MG63 (cell line): Measurements from ENCODE around the gene MICALL2. TPM values are rescaled to one million over a fixed set of nuclear protein-coding genes. Genes with fewer than 3 reads are reported as not detected.
A peak's percentile ranks its signal among the peaks of the same experiment; 100 is the strongest.

Experiments
- DNase-seq: peaks from one replicate; pipeline ENCODE4 v3.0.0-alpha.2; 2020
- H3K27me3 ChIP-seq: fragments of 250-450 bp; sonication (Bioruptor Pico); 2 replicates; pipeline ENCODE4 v1.5.1; 2020; ENCODE audit warnings: mild to moderate bottlenecking, moderate library complexity
- H3K36me3 ChIP-seq: fragments of 250-450 bp; sonication (Bioruptor Pico); 2 replicates; pipeline ENCODE4 v1.5.1; 2020; ENCODE audit warnings: mild to moderate bottlenecking, moderate library complexity
- H3K4me3 ChIP-seq: fragments of 250-450 bp; sonication (Bioruptor Pico); 2 replicates; pipeline ENCODE4 v1.5.1; 2020; ENCODE audit warnings: mild to moderate bottlenecking, moderate library complexity
- H3K9me3 ChIP-seq: fragments of 250-450 bp; sonication (Bioruptor Pico); 2 replicates; pipeline ENCODE4 v1.5.1; 2020; ENCODE audit warnings: mild to moderate bottlenecking, moderate library complexity
- total RNA-seq: library from RNA; depleted of rRNA; stranded (reverse); fragments of >200 nt; shearing (Covaris generic); gene quantifications from 2 replicates; pipeline ENCODE4 v1.2.3, GENCODE V29; 2014; ENCODE audit warnings: low replicate concordance

The MICALL2 gene
- total RNA-seq, 1 experiment from 2014 or later = 13.5 TPM

GRCh38 chr7:1404460-1404809 is 54.8 kb downstream of the MICALL2 start:
- Histone ChIP-seq H3K27me3 (peaks cover 18% of the 10 kb centered on the region), H3K9me3 (peaks cover 8% of the 10 kb centered on the region), H3K36me3 (no peaks in the 10 kb centered on the region), H3K4me3 (no peak overlapping the region)
- DNase-seq = no peak

- peak; percentile 80 for DNase-seq
- Histone ChIP-seq H3K9me3 (peaks cover 8% of the 10 kb centered on the region), H3K4me3 (no peak overlapping the region), H3K36me3 (no peaks in the 10 kb centered on the region), H3K27me3 (peaks cover 20% of the 10 kb centered on the region)
Observed at GRCh38 chr7:1403638-1404459, 55.4 kb downstream of the MICALL2 start.

- DNase-seq = no peak
- Histone ChIP-seq H3K4me3 (no peak overlapping the region), H3K27me3 (peaks cover 20% of the 10 kb centered on the region), H3K36me3 (no peaks in the 10 kb centered on the region), H3K9me3 (peaks cover 8% of the 10 kb centered on the region)
Observed at GRCh38 chr7:1402791-1403637, 56.3 kb downstream of the MICALL2 start.

- H3K9me3 ChIP-seq = peaks cover 8% of the 10 kb centered on the region
- H3K27me3 ChIP-seq = peaks cover 20% of the 10 kb centered on the region
- H3K4me3 ChIP-seq = no peak overlapping the region
- no peak for DNase-seq
- H3K36me3 ChIP-seq = no peaks in the 10 kb centered on the region
Observed at GRCh38 chr7:1402110-1402790, 57.0 kb downstream of the MICALL2 start.

GRCh38 chr7:1401011-1401410 is 58.3 kb downstream of the MICALL2 start:
- Histone ChIP-seq H3K36me3 (no peaks in the 10 kb centered on the region), H3K9me3 (peaks cover 8% of the 10 kb centered on the region), H3K4me3 (no peak overlapping the region), H3K27me3 (peaks cover 20% of the 10 kb centered on the region)
- no peak for DNase-seq

- peaks cover 20% of the 10 kb centered on the region for H3K27me3 ChIP-seq
- H3K9me3 ChIP-seq = peaks cover 8% of the 10 kb centered on the region
- no peak for DNase-seq
- H3K36me3 ChIP-seq = no peaks in the 10 kb centered on the region
- H3K4me3 ChIP-seq = no peak overlapping the region
Observed at GRCh38 chr7:1400371-1400770, 58.9 kb downstream of the MICALL2 start.

DNA sequence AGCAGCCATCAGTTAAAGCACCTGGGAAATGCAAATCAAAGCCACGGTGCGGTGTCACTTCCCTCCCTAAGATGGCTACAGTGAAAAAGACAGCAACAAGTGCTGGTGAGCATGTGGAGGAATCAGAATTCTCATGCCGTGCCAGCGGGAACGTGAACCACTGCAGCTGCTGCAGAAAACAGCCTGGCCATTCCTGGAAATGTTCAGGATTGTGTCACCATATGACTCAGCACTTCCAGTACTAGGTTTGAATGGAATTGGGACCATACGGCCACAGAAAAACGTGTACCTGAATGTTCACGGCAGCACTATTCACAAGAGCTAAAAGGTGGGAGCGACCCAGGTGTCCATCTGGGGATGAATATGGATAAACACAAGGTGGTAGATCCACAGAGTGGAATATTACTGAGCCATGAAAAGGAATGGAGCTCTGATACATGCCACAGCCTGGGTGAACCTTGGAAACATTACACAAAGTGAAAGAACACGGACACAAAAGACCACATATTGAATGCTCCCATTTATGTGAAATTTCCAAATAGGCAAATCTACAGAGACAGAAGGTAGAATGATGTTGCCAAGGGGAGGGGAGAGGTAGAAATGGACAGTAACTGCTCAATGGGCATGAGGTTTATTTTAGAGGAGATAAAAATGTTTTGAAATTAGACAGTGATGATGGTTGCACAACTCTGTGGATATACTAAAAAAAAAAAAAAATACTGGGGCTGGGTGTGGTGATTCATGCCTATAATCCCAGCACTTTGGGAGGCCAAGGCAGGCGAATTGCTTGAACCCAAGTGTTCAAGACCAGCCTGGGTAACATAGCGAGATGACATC is 61.6 kb downstream of the MICALL2 start:
- peak; percentile 60 for DNase-seq
- H3K4me3 ChIP-seq = no peak overlapping the region
- no peaks in the 10 kb centered on the region for H3K36me3 ChIP-seq
- peaks cover 16% of the 10 kb centered on the region for H3K27me3 ChIP-seq
- peaks cover 12% of the 10 kb centered on the region for H3K9me3 ChIP-seq

- peaks cover 11% of the 10 kb centered on the region for H3K27me3 ChIP-seq
Observed at GRCh38 chr7:1396195-1396594, 63.1 kb downstream of the MICALL2 start.

DNA sequence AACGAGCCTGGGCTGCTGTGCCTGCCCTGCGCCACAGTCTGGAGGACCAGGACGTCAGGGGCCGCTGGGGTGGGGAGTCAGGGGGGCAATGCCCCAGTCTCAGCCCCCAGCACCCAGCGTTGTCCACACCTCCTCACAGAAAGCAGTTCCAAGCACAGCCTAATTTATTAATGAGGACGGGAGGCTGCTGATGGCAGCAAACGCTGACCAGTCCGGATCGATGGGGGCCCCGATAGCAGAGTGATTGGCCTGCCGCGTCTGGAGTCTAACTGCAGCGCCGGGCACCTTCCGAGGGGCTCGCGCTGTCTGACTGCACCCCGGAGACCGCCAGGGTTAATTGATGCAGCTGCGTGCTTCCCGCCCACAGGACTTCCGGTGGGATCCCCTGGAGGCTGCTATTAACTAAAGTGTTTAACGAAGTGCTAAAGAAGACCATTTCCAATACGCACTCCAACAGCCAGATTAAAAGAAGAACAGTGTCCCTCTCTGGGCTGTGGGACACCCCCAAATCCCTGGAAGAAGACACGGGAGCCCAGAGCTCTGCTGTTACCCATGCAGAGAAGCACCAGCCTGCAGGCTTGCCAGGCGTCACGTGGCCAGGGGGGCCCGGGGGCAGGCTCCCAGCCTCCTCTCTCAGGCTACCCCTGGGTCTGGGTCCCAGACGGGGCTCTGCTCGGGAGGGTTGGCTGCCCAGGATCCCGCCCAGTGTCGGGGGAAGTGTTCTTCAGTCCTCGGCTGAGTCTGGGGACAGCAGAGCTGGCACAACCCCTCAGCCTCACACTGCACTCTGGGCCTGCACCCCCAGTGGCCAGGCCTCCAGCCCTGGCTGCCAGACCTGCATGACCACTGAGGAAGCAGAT is 63.8 kb downstream of the MICALL2 start:
- Histone ChIP-seq H3K36me3 (no peaks in the 10 kb centered on the region), H3K9me3 (peaks cover 3% of the 10 kb centered on the region; the same call in 1 of the 2 replicates), H3K4me3 (no peak overlapping the region), H3K27me3 (peaks cover 9% of the 10 kb centered on the region)
- no peak for DNase-seq

More at GRCh38 chr7:1396195-1396594, 63.1 kb downstream of the MICALL2 start:
- DNase-seq = no peak
- Histone ChIP-seq H3K9me3 (peaks cover 3% of the 10 kb centered on the region; the same call in 1 of the 2 replicates), H3K36me3 (no peaks in the 10 kb centered on the region), H3K4me3 (no peak overlapping the region)

DNA sequence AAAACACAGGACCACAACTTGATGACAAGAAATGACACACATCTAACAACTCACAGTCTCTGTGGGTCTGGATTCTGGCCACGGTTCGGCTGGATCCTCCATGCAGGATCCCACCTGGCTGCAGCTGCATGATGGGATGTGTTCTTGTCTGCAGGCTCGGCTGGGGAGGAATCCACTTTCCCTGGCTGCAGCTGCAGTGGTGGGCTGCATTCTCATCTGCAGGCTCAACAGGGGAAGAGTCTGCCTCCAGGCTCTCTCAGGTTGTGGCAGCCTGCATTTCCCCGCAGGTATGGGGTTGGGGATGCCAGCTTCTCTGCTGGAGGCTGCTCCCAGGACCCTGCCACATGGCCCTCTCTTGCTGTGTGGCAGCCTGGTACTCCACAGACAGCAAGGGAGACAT is 64.9 kb downstream of the MICALL2 start:
- no peak for DNase-seq
- H3K36me3 ChIP-seq = no peaks in the 10 kb centered on the region
- H3K4me3 ChIP-seq = no peak overlapping the region
- peaks cover 3% of the 10 kb centered on the region; the same call in 1 of the 2 replicates for H3K9me3 ChIP-seq
- H3K27me3 ChIP-seq = peaks cover 18% of the 10 kb centered on the region

- peaks cover 25% of the 10 kb centered on the region for H3K27me3 ChIP-seq
- no peak overlapping the region for H3K4me3 ChIP-seq
- no peak for DNase-seq
- H3K36me3 ChIP-seq = no peaks in the 10 kb centered on the region
- H3K9me3 ChIP-seq = peaks cover 3% of the 10 kb centered on the region; the same call in 1 of the 2 replicates
Observed at GRCh38 chr7:1393421-1393820, 65.8 kb downstream of the MICALL2 start.

DNA sequence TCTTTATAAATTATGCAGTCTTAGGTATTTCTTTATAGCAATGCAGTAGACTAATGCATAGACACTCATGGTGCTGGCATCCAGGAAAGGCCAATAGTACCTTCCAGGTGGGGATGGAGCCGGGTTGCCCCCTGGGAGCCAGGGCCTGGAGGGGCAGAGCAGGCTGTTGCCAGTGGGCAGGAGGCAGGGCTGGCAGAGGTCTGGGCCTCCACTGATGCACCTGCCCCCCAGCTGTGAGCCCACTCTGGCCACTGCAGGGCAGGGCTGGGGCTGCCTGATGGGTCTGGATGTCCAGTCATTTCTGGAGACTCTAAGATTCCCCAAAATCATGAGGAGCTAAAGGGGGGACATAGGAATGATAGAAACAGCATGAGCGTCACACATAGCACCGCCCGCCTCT is 66.7 kb downstream of the MICALL2 start:
- Histone ChIP-seq H3K27me3 (peaks cover 25% of the 10 kb centered on the region), H3K36me3 (no peaks in the 10 kb centered on the region), H3K9me3 (peaks cover 3% of the 10 kb centered on the region; the same call in 1 of the 2 replicates), H3K4me3 (no peak overlapping the region)
- DNase-seq = no peak

- H3K36me3 ChIP-seq = no peaks in the 10 kb centered on the region
- H3K4me3 ChIP-seq = no peak overlapping the region
- DNase-seq = no peak
- peaks cover 25% of the 10 kb centered on the region for H3K27me3 ChIP-seq
- H3K9me3 ChIP-seq = peaks cover 3% of the 10 kb centered on the region; the same call in 1 of the 2 replicates
Observed at GRCh38 chr7:1391449-1391848, 67.8 kb downstream of the MICALL2 start.

GRCh38 chr7:1388703-1389335 is 70.5 kb downstream of the MICALL2 start:
- H3K4me3 ChIP-seq = no peak overlapping the region
- H3K36me3 ChIP-seq = no peaks in the 10 kb centered on the region
- peaks cover 35% of the 10 kb centered on the region for H3K27me3 ChIP-seq
- H3K9me3 ChIP-seq = no peaks in the 10 kb centered on the region
- no peak for DNase-seq
